HCT116 (cell line): Measurements from ENCODE around the gene AMOTL1.

Experiments used
- CTCF ChIP-seq, 3 experiments: fragments of 200-600 bp in 1 of 3; sonication (generic) in 1 of 3; IDR thresholded peaks in 2 of 3; conservative IDR thresholded peaks in 1 of 3; 2 replicates each; pipeline ENCODE4 v1.5.1; 2012 to 2017; ENCODE audit warnings: low read depth in 2 of 3, low read length in 2 of 3, antibody characterized with exemption in 1 of 3, borderline replicate concordance in 1 of 3, control low read depth in 1 of 3, mild to moderate bottlenecking in 1 of 3, mixed read lengths in 1 of 3, mixed run types in 1 of 3, moderate library complexity in 1 of 3; ENCODE audit not compliant: insufficient read depth in 1 of 3
- POLR2AphosphoS5 ChIP-seq: IDR thresholded peaks from 2 replicates; pipeline ENCODE4 v1.6.1; 2011; ENCODE audit warnings: mild to moderate bottlenecking, low read depth, low read length, moderate library complexity

DNA sequence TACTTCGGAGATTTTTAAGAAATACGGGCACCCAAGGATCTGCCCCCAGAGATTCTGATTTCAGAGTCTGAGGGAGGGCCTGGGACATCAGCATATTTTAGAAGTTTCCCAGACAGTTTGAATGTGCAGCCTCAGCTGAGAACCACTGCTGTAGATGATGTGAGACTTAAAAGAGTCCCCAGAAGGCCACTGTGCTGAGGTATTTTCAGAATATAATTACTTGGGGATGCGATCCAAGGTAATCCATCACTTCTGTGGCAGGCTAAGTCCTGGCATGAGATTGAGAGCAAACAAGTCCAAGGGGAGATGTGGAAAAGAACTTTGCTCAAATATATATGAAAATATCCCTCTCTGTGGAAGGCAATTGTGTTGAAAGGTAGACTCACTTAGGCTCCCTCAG lies 48.3 kb upstream of the AMOTL1 start:
- TF ChIP-seq CTCF (IDR thresholded peaks at IDR 0.05 in 2 of 3, conservative IDR thresholded peaks at IDR 0.05 in 1 of 3; ENCODE audit: borderline replicate concordance in 1 of 3, insufficient read depth in 1 of 3, low read depth in 2 of 3, low read length in 2 of 3) (no peak), POLR2AphosphoS5 (no peak)
